ENCODE measurements around the gene CCDC34. TPM values are rescaled to one million over a fixed set of nuclear protein-coding genes. Genes with fewer than 3 reads are reported as not detected.

The CCDC34 gene
- total and polyA plus RNA-seq, 2 of the 8 experiments (the other 6 are each of a cell fraction or from before 2014, with no cell fraction given), result 7.7 to 24.3 TPM

DNA sequence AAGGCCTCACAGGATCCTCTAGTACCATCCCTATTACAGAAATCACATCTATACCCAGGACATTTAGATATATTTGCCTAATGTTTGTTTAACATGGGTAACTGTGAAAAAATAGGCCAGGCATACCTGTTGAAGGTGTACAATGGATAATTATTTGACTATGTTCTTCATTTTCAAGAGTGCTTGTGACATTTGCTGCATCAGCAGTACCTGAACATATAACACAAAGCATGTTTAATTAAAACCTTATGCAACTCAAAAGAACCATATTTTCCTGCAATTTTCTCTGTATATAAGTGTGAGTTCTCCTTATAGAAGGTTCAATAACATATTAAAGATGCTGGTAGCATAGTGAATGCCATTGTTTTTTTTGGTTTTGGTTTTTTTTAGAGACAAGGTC lies 8.5 kb upstream of the CCDC34 start:
- H3K56ac ChIP-seq (replicated peaks; ENCODE audit: insufficient read length, low read depth, low read length), result no peak overlapping the region
- H2AK5ac ChIP-seq (ENCODE audit: low read depth, low read length), result no peak overlapping the region
- H3K4ac ChIP-seq (replicated peaks; ENCODE audit: insufficient read length, low read depth, low read length), result no peak overlapping the region
- no peak overlapping the region for H2BK12ac ChIP-seq (ENCODE audit: low read depth, low read length)
- H2BK15ac ChIP-seq (ENCODE audit: low read length), result no peak overlapping the region
- H3K36me3 ChIP-seq (ENCODE audit: control insufficient read depth in 2 of 4, insufficient read depth in 4 of 4, low read length in 3 of 4), result peaks cover 9 to 90% (median 40%) of the 10 kb centered on the region in 4 experiments; a peak in 7 of 8 replicates
- DNase-seq (ENCODE audit: low read depth in 1 of 2, low spot score in 2 of 2) (no peak), FAIRE-seq (no peak)
- H4K8ac ChIP-seq (ENCODE audit: extremely low read depth, insufficient read depth, low read length), result no peak overlapping the region
- POLR2A ChIA-PET (ENCODE audit: partially characterized antibody), result no interaction called here
- H3K18ac ChIP-seq (ENCODE audit: extremely low read depth, low read length), result no peak overlapping the region
- H2BK5ac ChIP-seq (ENCODE audit: low read depth, low read length), result no peak overlapping the region
- H3K4me3 ChIP-seq (ENCODE audit: extremely low read depth in 1 of 4, insufficient read depth in 2 of 4, low read depth in 3 of 4, low read length in 4 of 4), result no peak overlapping the region
- no peaks in the 10 kb centered on the region for H3K23me2 ChIP-seq (ENCODE audit: low read depth, low read length)
- CTCF ChIA-PET (ENCODE audit: partially characterized antibody), result interaction anchor here (8.1 kb wide), 1 partner anchor 114 kb away, joined by 55 read pairs; no protein-coding TSS in a partner anchor
- no peaks in the 10 kb centered on the region for H3K9me3 ChIP-seq (ENCODE audit: insufficient read depth in 2 of 2, low read depth in 1 of 2, low read length in 1 of 2)
- no peak overlapping the region for H3K14ac ChIP-seq (ENCODE audit: insufficient read length)
- H4K5ac ChIP-seq (ENCODE audit: insufficient read length, low read depth, low read length), result no peak overlapping the region
- no peaks in the 10 kb centered on the region for H3K4me1 ChIP-seq (replicated peaks in 1 of 4; ENCODE audit: control insufficient read depth in 3 of 4, insufficient read depth in 4 of 4, low read length in 3 of 4)
- no peak overlapping the region for H3K4me2 ChIP-seq (ENCODE audit: insufficient read depth in 1 of 2, low read depth in 2 of 2, low read length in 2 of 2)
- no peak overlapping the region for H2AFZ ChIP-seq (ENCODE audit: low read length)
- no peak overlapping the region for H3K27ac ChIP-seq (ENCODE audit: low read depth, low read length)
- no peaks in the 10 kb centered on the region for H3K79me2 ChIP-seq (ENCODE audit: control insufficient read depth in 1 of 2, insufficient read depth in 2 of 2, low read length in 2 of 2)
- H3K79me1 ChIP-seq (ENCODE audit: low read depth, low read length), result no peaks in the 10 kb centered on the region
- no peak overlapping the region for H3K9ac ChIP-seq (replicated peaks in 1 of 4; ENCODE audit: extremely low read depth in 1 of 4, low read depth in 3 of 4, low read length in 3 of 4)
- H2BK120ac ChIP-seq (replicated peaks; ENCODE audit: low read depth, low read length), result no peak overlapping the region
- no peak overlapping the region for H4K91ac ChIP-seq (replicated peaks; ENCODE audit: insufficient read length, low read length)
- H2BK20ac ChIP-seq (ENCODE audit: low read length), result no peak overlapping the region
- H4K20me1 ChIP-seq (replicated peaks in 1 of 2; ENCODE audit: control insufficient read depth in 1 of 2, insufficient read depth in 2 of 2, low read length in 2 of 2), result peaks cover 0 to 2% of the 10 kb centered on the region in 2 experiments
- H3K23ac ChIP-seq (ENCODE audit: insufficient read length), result no peak overlapping the region
- no peaks in the 10 kb centered on the region for H3K27me3 ChIP-seq (replicated peaks in 1 of 4; ENCODE audit: control insufficient read depth in 3 of 4, extremely low read depth in 1 of 4, insufficient read depth in 3 of 4, low read length in 3 of 4)
- TF ChIP-seq, protein P1, sequence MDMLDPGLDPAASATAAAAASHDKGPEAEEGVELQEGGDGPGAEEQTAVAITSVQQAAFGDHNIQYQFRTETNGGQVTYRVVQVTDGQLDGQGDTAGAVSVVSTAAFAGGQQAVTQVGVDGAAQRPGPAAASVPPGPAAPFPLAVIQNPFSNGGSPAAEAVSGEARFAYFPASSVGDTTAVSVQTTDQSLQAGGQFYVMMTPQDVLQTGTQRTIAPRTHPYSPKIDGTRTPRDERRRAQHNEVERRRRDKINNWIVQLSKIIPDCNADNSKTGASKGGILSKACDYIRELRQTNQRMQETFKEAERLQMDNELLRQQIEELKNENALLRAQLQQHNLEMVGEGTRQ (IDR thresholded peaks at IDR 0.05; ENCODE audit: low read length), result no peak
- no peak for TF ChIP-seq SIN3A (conservative IDR thresholded peaks at IDR 0.05 in 1 of 2, IDR thresholded peaks at IDR 0.05 in 1 of 2; ENCODE audit: low read depth in 1 of 2, low read length in 2 of 2)
- no peak for TF ChIP-seq RBBP5 (IDR thresholded peaks at IDR 0.05; ENCODE audit: borderline replicate concordance, low read depth, low read length)
- TF ChIP-seq CBX5 (IDR thresholded peaks at IDR 0.05; ENCODE audit: low read depth, low read length), result no peak
- no peak for TF ChIP-seq RNF2 (IDR thresholded peaks at IDR 0.05; ENCODE audit: borderline replicate concordance, low read depth, low read length, missing control alignments, poor library complexity, severe bottlenecking)
- TF ChIP-seq CHD1 (IDR thresholded peaks at IDR 0.05; ENCODE audit: low read depth, low read length), result no peak
- TF ChIP-seq SIX5 (IDR thresholded peaks at IDR 0.05; ENCODE audit: low read depth, low read length), result no peak
- no peak for TF ChIP-seq POU5F1 (IDR thresholded peaks at IDR 0.05; ENCODE audit: low read depth, low read length)
- TF ChIP-seq EZH2 (IDR thresholded peaks at IDR 0.05; ENCODE audit: low read depth, low read length, severe bottlenecking), result no peak
- TF ChIP-seq, protein P2, sequence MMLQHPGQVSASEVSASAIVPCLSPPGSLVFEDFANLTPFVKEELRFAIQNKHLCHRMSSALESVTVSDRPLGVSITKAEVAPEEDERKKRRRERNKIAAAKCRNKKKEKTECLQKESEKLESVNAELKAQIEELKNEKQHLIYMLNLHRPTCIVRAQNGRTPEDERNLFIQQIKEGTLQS (IDR thresholded peaks at IDR 0.05; ENCODE audit: insufficient read depth, low read depth, low read length), result no peak
- TF ChIP-seq BRCA1 (IDR thresholded peaks at IDR 0.05; ENCODE audit: low read depth, low read length), result no peak
- no peak for TF ChIP-seq HDAC2 (IDR thresholded peaks at IDR 0.05; ENCODE audit: borderline replicate concordance in 1 of 2, low read depth in 2 of 2, low read length in 2 of 2)
- no peak for TF ChIP-seq HDAC6 (IDR thresholded peaks at IDR 0.05; ENCODE audit: low read depth, low read length)

All from H1 (cell line).